K562 (cell line): ENCODE data around the gene ERBB4. TPM values are rescaled to one million over a fixed set of nuclear protein-coding genes. Genes with fewer than 3 reads are reported as not detected.

Source experiments
- ATAC-seq: fragments of 200-7000 bp; cut with Tn5 transposase; 3 replicates; pipeline ENCODE4 v1.9.1; 2020; ENCODE audit warnings: moderate library complexity
- BruUV-seq: library from RNA; stranded (reverse); fragments of 400-500 nt; replicated peaks from 2 replicates; lab custom pipeline; 2021; lab: Mats Ljungman, UMichigan
- CTCF ChIA-PET: fragments of 300-600 bp; formaldehyde crosslinking; extraction: SDS; loops from one replicate; lab custom pipeline; 2021; ENCODE audit warnings: low intra/inter-chr PET ratio; lab: Yijun Ruan, JAX
- POLR2A ChIA-PET: fragments of 300-600, 350-650 bp; sonication (Branson Sonifier 250); formaldehyde crosslinking; extraction: SDS; loops from one replicate; lab custom pipeline; 2021; ENCODE audit warnings: antibody characterized with exemption, inconsistent platforms; lab: Yijun Ruan, JAX
- DNase-seq, 4 experiments: peaks; one replicate each; pipeline versions ENCODE4 v3.0.0 to v3.0.0-alpha.2; 2011 to 2018; ENCODE audit warnings: low spot score in 3 of 4, mixed read lengths in 3 of 4; ENCODE audit errors: extremely low read depth in 1 of 4
- FAIRE-seq: peaks from 2 replicates; lab custom pipeline; 2011; peaks lifted over from hg19 to GRCh38; lab: Jason Lieb, UNC
- H2AFZ ChIP-seq: 2 replicates; pipeline ENCODE4 v1.6.0; 2011; ENCODE audit warnings: low read depth, low read length, control low read depth, inconsistent platforms
- H3K27ac ChIP-seq: fragments of 200-600 bp; 3 replicates; pipeline ENCODE4 v1.8.0; 2011; ENCODE audit warnings: low read depth, mild to moderate bottlenecking, control low read depth, inconsistent platforms, low read length, moderate library complexity, mixed read lengths; ENCODE audit errors: extremely low read depth
- H3K27me3 ChIP-seq, 2 experiments: fragments of 300-600 bp in 1 of 2; 2 replicates in 1 of 2; 3 replicates in 1 of 2; pipeline versions ENCODE4 v1.6.0 to v1.8.0; 2011; ENCODE audit warnings: inconsistent platforms in 2 of 2, low read length in 2 of 2, mild to moderate bottlenecking in 1 of 2, mixed read lengths in 1 of 2, moderate library complexity in 1 of 2; ENCODE audit not compliant: control insufficient read depth in 2 of 2, insufficient read depth in 2 of 2
- H3K36me3 ChIP-seq: fragments of 300-600 bp; 3 replicates; pipeline ENCODE4 v1.8.0; 2011; ENCODE audit warnings: mild to moderate bottlenecking, low read length, inconsistent platforms; ENCODE audit not compliant: control insufficient read depth, insufficient read depth
- H3K4me1 ChIP-seq, 2 experiments: fragments of 200-600 bp in 1 of 2; replicated peaks in 1 of 2; 2 replicates in 1 of 2; 3 replicates in 1 of 2; pipeline versions ENCODE4 v1.5.1 to v1.8.0; 2011; ENCODE audit warnings: inconsistent platforms in 2 of 2, low read length in 2 of 2, mild to moderate bottlenecking in 1 of 2, mixed read lengths in 1 of 2, moderate library complexity in 1 of 2; ENCODE audit not compliant: control insufficient read depth in 2 of 2, insufficient read depth in 2 of 2
- H3K4me2 ChIP-seq: 2 replicates; pipeline ENCODE4 v1.6.1; 2011; ENCODE audit warnings: low read length, control low read depth, inconsistent platforms, mixed read lengths; ENCODE audit not compliant: insufficient read depth
- H3K4me3 ChIP-seq: fragments of 200-600 bp; sonication (generic), shearing (Covaris generic); 2 replicates; pipeline ENCODE4 v1.5.1; 2016; ENCODE audit warnings: control low read depth, inconsistent platforms
- H3K79me2 ChIP-seq: fragments of 200-600 bp; 3 replicates; pipeline ENCODE4 v1.8.0; 2011; ENCODE audit warnings: low read length, inconsistent platforms; ENCODE audit not compliant: control insufficient read depth, insufficient read depth
- H3K9ac ChIP-seq, 2 experiments: 2 replicates each; pipeline versions ENCODE4 v1.6.0 to v1.6.1; 2011; ENCODE audit warnings: low read depth in 2 of 2, low read length in 2 of 2, control low read depth in 1 of 2, inconsistent platforms in 1 of 2, mild to moderate bottlenecking in 1 of 2, mixed read lengths in 1 of 2; ENCODE audit not compliant: insufficient read depth in 1 of 2
- H3K9me1 ChIP-seq: one replicate; pipeline ENCODE4 v1.6.0; 2011; ENCODE audit warnings: inconsistent platforms, mild to moderate bottlenecking, low read length, moderate library complexity; ENCODE audit not compliant: control insufficient read depth, insufficient read depth
- H3K9me3 ChIP-seq: replicated peaks from 2 replicates; pipeline ENCODE4 v1.5.1; 2011; ENCODE audit warnings: low read depth, low read length, inconsistent platforms; ENCODE audit not compliant: control insufficient read depth, insufficient read depth
- H4K20me1 ChIP-seq: replicated peaks from 2 replicates; pipeline ENCODE4 v1.6.1; 2011; ENCODE audit warnings: low read length, inconsistent platforms, mixed read lengths; ENCODE audit not compliant: control insufficient read depth, insufficient read depth
- WGBS: fragments of 100-300 bp; shearing (Covaris generic); methylation state at CpG from one replicate; pipeline ENCODE4 v1.1.6; 2016; ENCODE audit warnings: low coverage, mixed read lengths; ENCODE audit not compliant: insufficient coverage; ENCODE audit errors: missing lambda C conversion rate; 5-methylcytosine and 5-hydroxymethylcytosine counted together
- in situ Hi-C: fragments of 300-500 bp; cut with MboI; formaldehyde crosslinking; loops from 4 replicates; pipeline ENCODE4 v1.15.0; 2018; ENCODE audit warnings: inconsistent platforms, mixed read lengths
- intact Hi-C: fragments of 100-400 bp; cut with micrococcal nuclease; formaldehyde crosslinking; loops from 2 replicates; pipeline ENCODE4 v1.14.2; 2022
- polyA plus RNA-seq, 8 experiments: library from polyadenylated mRNA; depleted of rRNA in 4 of 8; stranded (reverse) in 5 of 8; unstranded in 3 of 8; fragments of >200 nt; fragmentation: Nextera tagmentation in 2 of 8; fragmentation: Illumina TruSeq in 1 of 8; extraction: Ambion mirVana in 2 of 8; extraction: Trizol in 1 of 8; gene quantifications; 2 replicates each; pipeline versions ENCODE4 v1.2.1 to v1.2.3, GENCODE V29; 2011 to 2014; ENCODE audit warnings: inconsistent platforms in 1 of 8, missing spikeins in 1 of 8
- total RNA-seq, 7 experiments: library from RNA; depleted of rRNA in 6 of 7; stranded (reverse); fragments of >200 nt in 6 of 7; fragmentation: Illumina TruSeq in 2 of 7; extraction: Trizol in 2 of 7; gene quantifications; 2 replicates each; pipeline versions ENCODE4 v1.2.1 to v1.2.3, GENCODE V29; 2011 to 2021; ENCODE audit warnings: low replicate concordance in 1 of 7
- TF ChIP-seq, protein P1 (sequence below): fragments of 250-450 bp; sonication (Bioruptor Pico); IDR thresholded peaks from 2 replicates; pipeline ENCODE4 v1.4.0; 2020; ENCODE audit warnings: mild to moderate bottlenecking
- TF ChIP-seq, protein P2 (sequence below): IDR thresholded peaks from 3 replicates; pipeline ENCODE4 v1.6.1; 2011; ENCODE audit warnings: borderline replicate concordance, mild to moderate bottlenecking, moderate library complexity; ENCODE audit not compliant: insufficient read length; ENCODE audit errors: extremely low read depth

Gene ERBB4
- total and polyA plus RNA-seq, 9 of the 15 experiments (the other 6 are each of a cell fraction or from before 2014, with no cell fraction given): not detected

- FAIRE-seq (no peak), ATAC-seq (no peak), DNase-seq (no peak)
- no peak overlapping the region for H3K27ac ChIP-seq
- POLR2A ChIA-PET: no interaction called here
- H3K9me3 ChIP-seq: no peaks in the 10 kb centered on the region
- no peaks in the 10 kb centered on the region for H4K20me1 ChIP-seq
- H3K36me3 ChIP-seq: no peaks in the 10 kb centered on the region
- no TSS peak for BruUV-seq
- WGBS: 0% methylated on average over 4 of the region's 4 CpGs
- intact Hi-C loops (no loop called here), in situ Hi-C loops (no loop called here)
- no peaks in the 10 kb centered on the region for H3K27me3 ChIP-seq
- H3K79me2 ChIP-seq: no peaks in the 10 kb centered on the region
- H2AFZ ChIP-seq: no peak overlapping the region
- H3K4me3 ChIP-seq: no peak overlapping the region
- H3K9me1 ChIP-seq: no peaks in the 10 kb centered on the region
- H3K4me1 ChIP-seq: no peaks in the 10 kb centered on the region
- TF ChIP-seq, protein P1, sequence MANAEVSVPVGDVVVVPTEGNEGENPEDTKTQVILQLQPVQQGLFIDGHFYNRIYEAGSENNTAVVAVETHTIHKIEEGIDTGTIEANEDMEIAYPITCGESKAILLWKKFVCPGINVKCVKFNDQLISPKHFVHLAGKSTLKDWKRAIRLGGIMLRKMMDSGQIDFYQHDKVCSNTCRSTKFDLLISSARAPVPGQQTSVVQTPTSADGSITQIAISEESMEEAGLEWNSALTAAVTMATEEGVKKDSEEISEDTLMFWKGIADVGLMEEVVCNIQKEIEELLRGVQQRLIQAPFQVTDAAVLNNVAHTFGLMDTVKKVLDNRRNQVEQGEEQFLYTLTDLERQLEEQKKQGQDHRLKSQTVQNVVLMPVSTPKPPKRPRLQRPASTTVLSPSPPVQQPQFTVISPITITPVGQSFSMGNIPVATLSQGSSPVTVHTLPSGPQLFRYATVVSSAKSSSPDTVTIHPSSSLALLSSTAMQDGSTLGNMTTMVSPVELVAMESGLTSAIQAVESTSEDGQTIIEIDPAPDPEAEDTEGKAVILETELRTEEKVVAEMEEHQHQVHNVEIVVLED (CRISPR knock-in tag): no peak
- TF ChIP-seq, protein P2, sequence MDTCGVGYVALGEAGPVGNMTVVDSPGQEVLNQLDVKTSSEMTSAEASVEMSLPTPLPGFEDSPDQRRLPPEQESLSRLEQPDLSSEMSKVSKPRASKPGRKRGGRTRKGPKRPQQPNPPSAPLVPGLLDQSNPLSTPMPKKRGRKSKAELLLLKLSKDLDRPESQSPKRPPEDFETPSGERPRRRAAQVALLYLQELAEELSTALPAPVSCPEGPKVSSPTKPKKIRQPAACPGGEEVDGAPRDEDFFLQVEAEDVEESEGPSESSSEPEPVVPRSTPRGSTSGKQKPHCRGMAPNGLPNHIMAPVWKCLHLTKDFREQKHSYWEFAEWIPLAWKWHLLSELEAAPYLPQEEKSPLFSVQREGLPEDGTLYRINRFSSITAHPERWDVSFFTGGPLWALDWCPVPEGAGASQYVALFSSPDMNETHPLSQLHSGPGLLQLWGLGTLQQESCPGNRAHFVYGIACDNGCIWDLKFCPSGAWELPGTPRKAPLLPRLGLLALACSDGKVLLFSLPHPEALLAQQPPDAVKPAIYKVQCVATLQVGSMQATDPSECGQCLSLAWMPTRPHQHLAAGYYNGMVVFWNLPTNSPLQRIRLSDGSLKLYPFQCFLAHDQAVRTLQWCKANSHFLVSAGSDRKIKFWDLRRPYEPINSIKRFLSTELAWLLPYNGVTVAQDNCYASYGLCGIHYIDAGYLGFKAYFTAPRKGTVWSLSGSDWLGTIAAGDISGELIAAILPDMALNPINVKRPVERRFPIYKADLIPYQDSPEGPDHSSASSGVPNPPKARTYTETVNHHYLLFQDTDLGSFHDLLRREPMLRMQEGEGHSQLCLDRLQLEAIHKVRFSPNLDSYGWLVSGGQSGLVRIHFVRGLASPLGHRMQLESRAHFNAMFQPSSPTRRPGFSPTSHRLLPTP: no peak
- no peak overlapping the region for H3K9ac ChIP-seq
- CTCF ChIA-PET: no interaction called here
- no peak overlapping the region for H3K4me2 ChIP-seq
Observed at GRCh38 chr2:212414767-212415211, 123.8 kb downstream of the ERBB4 start.
